ENCODE data around the gene SMARCD3.

The SMARCD3 gene

GRCh38 chr7:151236406-151236805 is 12.1 kb downstream of the SMARCD3 start:
- no peak for DNase-seq (ENCODE audit: low spot score)

- DNase-seq (ENCODE audit: low spot score) = no peak
Measured at GRCh38 chr7:151235091-151235787, 13.3 kb downstream of the SMARCD3 start.

GRCh38 chr7:151233804-151234203 is 14.7 kb downstream of the SMARCD3 start:
- DNase-seq (ENCODE audit: low spot score) = no peak

GRCh38 chr7:151232917-151233701 is 15.4 kb downstream of the SMARCD3 start:
- peak; percentile 62 for DNase-seq (ENCODE audit: low spot score)

GRCh38 chr7:151232091-151232916 is 16.2 kb downstream of the SMARCD3 start, which contains the start of gene CHPF2:
TSS of gene CHPF2 (plus strand) at chr7:151232483. CDS start at chr7:151234012, 1,529 bp downstream.
- peak; percentile 87 for DNase-seq (ENCODE audit: low spot score)

- no peak for DNase-seq (ENCODE audit: low spot score)
Measured at GRCh38 chr7:151231080-151231479, 17.4 kb downstream of the SMARCD3 start.

GRCh38 chr7:151229249-151229648 is 19.2 kb downstream of the SMARCD3 start:
- DNase-seq (ENCODE audit: low spot score) = no peak

- DNase-seq (ENCODE audit: low spot score) = no peak
Measured at GRCh38 chr7:151228024-151228866, 20.2 kb downstream of the SMARCD3 start.

GRCh38 chr7:151226875-151227782 is 21.4 kb downstream of the SMARCD3 start, which contains the start of gene ABCF2:
TSS of gene ABCF2 (minus strand) at chr7:151227205. CDS start at chr7:151226458, 747 bp downstream.
- DNase-seq (ENCODE audit: low spot score) = peak; percentile 97

GRCh38 chr7:151226560-151226874 is 22.0 kb downstream of the SMARCD3 start:
- DNase-seq (ENCODE audit: low spot score) = no peak

- no peak for DNase-seq (ENCODE audit: low spot score)
Measured at GRCh38 chr7:151225948-151226510, 22.5 kb downstream of the SMARCD3 start.

GRCh38 chr7:151223728-151224127 is 24.8 kb downstream of the SMARCD3 start:
- DNase-seq (ENCODE audit: low spot score) = no peak

GRCh38 chr7:151218170-151218569 is 30.3 kb downstream of the SMARCD3 start:
- DNase-seq (ENCODE audit: low spot score) = no peak

- DNase-seq (ENCODE audit: low spot score) = no peak
Measured at GRCh38 chr7:151215396-151215795, 33.1 kb downstream of the SMARCD3 start.

- no peak for DNase-seq (ENCODE audit: low spot score)
Measured at GRCh38 chr7:151213826-151214225, 34.7 kb downstream of the SMARCD3 start.

- no peak for DNase-seq (ENCODE audit: low spot score)
Measured at GRCh38 chr7:151212626-151213025, 35.9 kb downstream of the SMARCD3 start.

- DNase-seq (ENCODE audit: low spot score) = no peak
Measured at GRCh38 chr7:151211155-151211772, 37.2 kb downstream of the SMARCD3 start.

GRCh38 chr7:151210087-151210854 is 38.2 kb downstream of the SMARCD3 start, which contains the start of gene H2BK1:
TSS of gene H2BK1 (minus strand) at chr7:151210488. CDS start at chr7:151210318, 170 bp downstream.
- DNase-seq (ENCODE audit: low spot score) = no peak

GRCh38 chr7:151209588-151209987 is 38.9 kb downstream of the SMARCD3 start:
- DNase-seq (ENCODE audit: low spot score) = no peak

Measured in CD4-positive, alpha-beta T cell treated with Interleukin-15 for 4 hours (primary cell).